Activated CD4-positive, alpha-beta T cell treated with anti-CD3 and anti-CD28 coated beads, Interleukin-10, Interleukin-2, amounts not matched to agents 100 ng/mL and 50 ng/mL, durations not matched to agents 16 hours and 8 hours (primary cell): Measurements from ENCODE around the gene MRPL20.
"Not testable (repeated sequence)": the region's sequence is repeated elsewhere in the genome, so short reads cannot be mapped to it uniquely, and the experiment has no call there.

ENCODE experiments used
- DNase-seq: peaks from one replicate; pipeline ENCODE4 v3.0.0-alpha.2; 2020

MRPL20 gene

DNA sequence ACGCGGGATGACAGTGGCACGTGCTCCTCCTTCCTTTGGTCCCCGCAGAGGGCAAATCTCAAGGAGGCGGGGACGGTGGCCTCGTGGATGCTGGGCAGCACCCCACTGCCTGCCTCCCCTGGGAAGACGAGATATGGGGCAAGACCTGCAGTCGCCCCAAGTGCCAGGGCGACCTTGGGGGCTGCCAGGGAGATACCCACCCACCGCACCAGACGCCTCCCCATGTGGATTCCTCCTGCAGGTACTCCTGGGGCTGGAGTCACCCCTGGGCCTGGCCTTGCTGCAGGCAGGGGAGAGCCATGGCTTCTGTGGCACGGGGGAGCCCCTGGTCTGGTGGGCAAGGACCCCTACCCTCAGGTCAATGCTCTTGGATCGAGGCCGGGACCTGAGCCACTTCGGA lies 26.2 kb downstream of the MRPL20 start:
- no peak for DNase-seq

DNA sequence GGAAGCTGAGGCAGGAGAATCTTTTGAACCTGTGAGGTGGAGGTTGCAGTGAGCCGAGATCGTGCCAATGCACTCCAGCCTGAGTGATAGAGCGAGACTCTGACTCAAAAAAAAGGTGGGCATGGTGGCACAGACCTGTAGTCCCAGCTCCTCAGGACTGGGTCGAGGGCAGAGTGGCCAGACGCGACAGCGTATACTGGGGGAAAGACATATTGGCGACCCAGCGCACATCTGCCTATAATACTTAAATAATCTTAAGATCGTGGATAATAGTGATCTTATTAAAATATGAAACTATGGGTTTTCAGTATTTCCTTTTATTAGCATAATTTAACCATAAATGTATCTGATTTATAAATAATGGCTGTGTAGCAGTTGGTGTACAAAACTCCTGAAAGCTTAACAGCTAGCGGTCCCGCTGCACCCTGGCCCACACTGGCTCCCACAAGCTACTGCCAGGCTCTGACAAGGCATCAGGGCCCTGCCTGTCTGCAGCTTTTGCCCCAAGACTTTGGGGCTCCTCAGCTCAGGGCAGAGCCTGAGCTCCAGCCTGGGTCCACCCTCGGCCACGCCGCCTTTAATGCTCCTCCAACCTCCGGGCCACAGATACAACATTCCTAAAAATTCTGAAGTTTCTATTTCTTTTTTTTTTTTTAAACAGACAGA lies 29.4 kb downstream of the MRPL20 start:
- no peak for DNase-seq

DNA sequence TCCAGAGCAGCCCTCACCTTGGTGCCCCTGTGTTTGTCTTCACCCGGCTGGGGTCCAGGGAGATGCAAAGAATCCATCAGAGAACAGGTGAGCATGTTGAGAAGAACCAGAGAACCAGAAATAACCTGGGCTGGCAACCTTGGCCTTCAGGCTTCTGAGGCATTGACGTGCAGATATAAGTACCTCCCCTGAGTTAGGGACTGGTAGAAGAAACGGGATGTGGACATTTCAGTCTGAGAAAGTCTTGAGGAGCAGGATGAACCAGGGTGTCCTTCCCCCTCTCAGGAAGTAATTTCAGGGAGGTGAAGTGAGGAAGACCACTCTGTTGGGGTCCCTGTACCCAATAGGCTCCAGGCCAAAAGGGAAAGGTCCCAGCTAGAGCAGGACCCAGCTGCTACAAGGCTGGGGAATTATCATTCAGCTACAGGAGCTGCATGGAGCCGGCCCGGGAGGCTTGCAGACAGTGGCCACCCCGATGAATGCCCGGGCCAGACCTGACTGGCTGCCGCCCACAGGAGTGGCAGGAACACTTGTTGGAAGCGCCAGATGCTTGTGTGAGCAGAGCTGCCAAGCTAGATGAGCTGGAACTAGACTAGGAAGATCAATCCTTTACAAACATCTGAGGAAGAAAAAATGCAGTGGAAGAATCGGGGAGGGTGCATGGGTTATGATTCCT lies 30.4 kb downstream of the MRPL20 start:
- DNase-seq = no peak

DNA sequence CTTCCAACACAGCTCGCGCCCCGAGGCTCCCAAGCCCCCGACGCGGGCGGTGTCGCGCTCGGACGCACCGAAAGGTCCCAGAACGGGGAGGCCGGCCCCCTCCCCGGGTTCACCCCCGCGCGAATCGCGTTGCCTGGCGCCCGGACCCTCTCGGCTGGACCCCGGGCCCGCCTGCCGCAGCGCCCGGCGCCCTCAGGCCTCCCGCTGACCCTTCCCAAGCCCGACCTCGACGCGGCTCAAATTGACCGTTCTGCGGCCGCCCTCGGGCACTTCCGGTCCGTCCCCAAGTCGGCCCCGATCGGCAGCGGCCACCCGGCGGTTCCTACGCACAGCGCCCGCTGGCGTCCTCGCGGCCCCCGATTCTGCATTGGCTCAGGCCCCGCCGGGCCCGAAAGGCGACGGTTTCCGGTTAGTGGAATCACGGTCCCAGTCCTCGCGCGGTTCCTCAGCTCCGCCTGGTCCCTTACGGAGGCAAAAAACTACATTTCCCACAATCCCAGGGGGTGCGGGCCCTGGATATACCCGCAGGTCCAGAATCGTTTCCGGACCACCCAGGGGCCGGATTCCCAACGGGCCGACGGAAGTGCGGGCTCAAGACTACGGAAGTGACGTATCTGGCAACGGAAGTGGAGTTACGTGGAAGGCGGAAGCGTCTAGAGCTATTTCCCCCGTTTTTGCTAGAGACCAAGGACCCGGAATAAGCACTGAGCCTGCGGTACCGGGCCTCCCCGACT lies 32.0 kb downstream of the MRPL20 start, which contains the start of gene AURKAIP1:
AURKAIP1 (minus strand) TSS at position 279 of the 734 bp plus-strand sequence. CDS start 451 bp downstream, outside the sequence.
- DNase-seq = peak; percentile 100

DNA sequence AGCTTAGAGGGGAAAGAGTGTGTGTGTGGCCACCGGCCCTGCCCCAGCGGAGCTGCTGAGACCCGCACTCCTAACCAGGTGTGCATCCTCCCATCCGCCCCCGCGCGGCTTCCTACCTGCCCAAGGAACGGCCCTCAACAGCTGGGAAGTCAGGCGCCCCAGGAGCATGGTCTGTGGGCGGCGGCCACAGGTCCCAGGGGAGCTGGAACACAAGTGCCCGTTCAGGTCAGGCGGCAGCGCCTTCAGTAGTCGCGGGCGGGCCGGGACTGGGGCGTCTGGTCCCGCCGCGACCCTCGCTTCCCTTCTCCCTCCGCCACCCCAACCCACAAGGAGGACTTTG lies 32.5 kb downstream of the MRPL20 start:
- no peak for DNase-seq

DNA sequence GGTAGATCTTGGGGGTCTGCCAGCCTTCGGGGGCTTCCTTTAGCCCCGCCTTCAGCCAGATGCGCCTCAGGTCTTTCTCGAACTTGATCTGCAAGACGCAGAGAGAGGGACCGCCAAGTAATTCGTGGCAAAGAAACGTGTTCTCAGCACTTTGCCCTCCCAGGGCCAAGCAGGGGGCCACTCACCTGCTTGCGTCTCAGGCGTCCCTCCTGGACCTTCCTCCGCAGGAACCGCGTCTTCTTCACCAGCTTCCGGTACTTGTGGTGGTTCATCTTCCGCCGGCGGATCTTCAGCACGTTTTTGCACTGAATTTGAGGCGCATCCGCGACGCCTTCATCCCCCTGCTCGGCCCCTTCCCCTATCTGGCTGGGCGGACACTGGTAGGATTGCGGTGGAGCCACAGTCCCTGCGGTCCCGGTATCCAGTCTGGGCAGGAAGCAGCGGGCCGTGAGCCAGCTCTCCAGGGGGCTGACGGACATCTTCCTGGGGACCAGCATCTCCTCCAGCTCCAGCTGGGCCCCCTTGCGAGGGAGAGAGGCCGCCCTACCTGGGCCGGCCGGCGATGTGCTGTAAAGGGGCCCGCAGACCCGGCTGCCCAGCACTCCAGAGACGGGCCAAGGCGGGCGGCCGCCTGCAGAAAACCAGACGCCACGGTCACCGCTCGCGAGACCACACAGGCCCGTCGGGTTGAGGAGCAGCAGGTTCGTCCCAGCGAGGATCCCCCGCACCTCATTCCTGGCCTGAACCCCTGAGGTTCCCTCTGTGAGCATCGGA lies 33.1 kb downstream of the MRPL20 start:
- no peak for DNase-seq

DNA sequence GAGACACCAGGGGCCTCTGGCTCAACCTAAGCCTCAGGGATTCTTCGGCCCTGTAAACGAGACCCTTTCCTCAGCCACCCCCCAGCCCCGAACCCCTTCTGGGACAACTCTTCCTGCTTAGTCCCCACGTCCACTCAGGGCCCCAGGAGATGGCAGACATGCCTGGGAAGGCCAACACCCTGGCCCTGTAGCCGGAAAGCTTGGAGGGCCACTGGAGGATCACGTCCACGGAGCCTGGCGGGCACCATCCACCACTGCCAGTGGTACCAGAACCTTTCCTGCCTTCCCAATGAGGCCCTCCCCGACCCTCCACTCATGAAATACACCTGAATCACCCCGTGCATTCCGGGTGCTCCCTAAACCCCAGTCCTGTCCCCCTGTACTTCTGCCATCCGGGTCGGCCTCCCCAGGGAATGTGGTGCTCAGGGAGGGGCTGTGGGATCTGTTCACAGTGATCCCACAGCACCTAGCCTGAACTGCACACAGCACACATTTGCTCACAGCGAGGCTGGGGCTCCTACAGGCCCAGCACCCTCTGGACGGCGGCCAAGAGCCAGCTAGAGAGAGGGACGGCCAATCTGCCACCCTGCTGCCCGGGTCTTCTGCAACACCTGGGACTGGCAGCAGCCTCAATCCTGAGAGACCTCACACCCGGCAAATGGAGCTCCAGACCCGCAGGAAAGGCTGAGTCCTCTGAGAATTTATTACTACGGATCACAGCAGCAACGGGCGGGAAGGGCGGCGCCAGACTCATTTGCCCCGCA lies 33.9 kb downstream of the MRPL20 start:
- no peak for DNase-seq

DNA sequence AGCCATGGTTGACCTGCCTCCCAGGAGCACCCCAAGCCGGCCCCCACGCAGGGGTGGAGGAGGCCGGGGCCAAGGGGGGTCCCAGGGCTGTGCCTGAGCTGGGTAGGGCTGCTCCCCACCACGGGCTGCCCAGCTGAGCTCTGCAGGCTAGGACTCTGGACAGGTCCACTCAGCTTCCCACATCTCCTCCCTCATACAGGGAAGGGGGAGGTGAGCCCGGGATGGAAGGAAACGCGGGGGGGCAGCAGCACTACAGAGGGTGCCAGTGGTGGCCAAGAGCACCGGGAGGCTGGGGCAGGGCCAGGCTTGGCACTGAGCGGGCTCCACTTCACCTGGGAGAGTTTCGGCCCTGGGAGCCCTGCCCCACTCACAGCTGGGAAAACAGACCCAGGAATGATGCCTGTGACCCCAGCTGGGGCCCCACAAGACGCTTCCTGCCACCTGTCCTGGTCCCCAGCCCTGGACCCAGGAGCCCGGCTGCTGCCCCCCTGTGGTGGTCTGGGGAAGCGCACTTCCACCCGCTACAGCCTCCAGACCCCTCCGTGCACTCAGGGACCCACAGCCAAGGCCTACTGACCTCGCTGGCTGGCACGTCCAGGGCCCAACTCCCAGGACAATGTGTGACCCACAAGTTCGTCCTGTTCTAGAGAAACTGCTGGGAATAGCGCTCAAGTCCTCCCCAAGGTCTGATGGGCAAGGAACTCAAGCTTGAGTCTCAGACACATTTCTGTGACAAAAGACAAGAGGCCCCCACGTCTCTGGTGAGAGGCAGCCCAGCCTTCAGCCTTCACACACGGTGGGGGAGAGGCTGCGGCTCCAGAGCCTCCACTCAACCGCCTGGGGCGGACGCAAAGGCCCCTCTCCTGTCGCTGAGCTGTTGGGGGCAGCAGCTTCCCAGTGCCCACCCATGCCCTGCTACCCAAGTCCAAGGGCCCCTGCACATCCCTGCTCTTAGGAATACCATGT lies 35.1 kb downstream of the MRPL20 start:
- DNase-seq = peak; percentile 81

DNA sequence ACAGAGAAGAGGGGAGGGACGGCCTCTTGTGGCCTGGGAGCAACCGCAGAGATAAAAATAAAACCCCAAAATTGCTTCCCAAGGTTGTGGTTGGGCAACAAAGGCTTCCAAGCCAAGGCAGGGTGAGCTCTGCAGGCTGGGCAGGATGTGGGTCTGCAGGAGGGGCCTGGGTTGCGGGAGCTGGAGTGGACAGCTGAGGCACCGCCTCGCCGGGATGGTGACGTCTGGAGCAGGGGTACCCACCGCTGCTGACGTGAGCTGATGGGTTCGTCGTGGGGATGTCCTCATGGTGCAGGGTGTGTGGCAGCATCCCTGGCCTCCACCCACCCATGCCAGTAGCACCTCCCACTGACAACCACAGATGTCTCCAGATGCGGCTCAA lies 35.7 kb downstream of the MRPL20 start:
- peak; percentile 61 for DNase-seq

DNA sequence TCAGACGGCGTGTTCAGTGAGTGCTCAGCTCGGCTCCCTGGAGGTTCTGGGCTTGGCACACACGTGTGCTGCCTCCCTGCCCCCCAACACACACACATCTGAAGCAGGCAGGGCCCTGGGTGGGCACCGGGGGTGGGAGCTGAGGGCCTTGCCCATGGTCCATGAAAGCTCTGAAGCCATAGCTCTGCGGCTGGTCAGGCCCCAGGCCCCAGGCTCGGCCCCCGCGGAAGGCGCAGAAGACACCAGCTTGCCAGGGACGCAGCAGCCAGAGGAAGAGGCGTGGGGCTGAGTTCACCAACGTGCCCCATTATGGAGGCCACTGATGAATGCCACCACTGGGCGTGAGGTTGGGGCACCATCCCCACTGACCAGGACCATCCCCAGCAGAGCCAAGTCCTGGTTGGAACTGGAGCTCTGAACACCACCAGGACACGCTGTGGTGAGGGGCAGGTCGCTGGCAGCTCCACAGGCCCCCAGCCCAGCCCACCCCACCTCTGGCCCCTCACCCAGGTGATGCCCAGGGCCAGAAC lies 36.3 kb downstream of the MRPL20 start:
- no peak for DNase-seq

DNA sequence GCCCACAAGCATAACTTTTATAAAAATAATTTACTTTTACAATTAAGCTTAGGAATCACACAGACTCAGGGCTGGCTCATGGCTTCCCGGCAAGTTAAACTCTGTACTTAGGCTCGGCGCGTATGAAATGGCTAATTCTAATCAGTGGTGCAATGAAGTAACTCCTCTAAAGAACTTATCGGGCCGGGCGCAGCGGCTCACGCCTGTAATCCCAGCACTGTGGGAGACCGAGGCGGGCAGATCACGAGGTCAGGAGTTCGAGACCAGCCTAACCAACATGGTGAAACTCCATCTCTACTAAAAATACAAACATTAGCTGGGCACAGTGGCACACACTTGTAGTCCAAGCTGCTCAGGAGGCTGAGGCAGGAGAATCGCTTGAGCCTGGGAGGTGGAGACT lies 37.0 kb downstream of the MRPL20 start:
- not testable (repeated sequence) for DNase-seq

DNA sequence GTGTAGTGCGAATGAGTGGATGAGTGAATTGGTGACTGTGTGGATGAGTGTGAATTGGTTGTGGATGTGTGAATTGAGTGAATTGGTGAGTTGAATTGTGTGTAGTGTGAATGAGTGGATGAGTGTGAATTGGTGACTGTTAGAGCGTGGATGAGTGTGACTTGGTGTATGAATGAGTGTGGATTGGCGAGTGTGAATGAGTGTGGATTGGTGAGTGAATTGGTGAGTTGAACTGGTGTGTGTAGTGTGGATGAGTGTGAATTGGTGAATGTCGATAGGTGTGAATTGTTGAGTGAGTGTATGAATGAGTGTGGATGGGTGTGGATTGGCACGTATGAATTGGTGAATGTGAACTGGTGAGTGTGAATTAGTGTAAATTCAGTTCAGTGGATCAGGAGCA lies 39.8 kb downstream of the MRPL20 start:
- no peak for DNase-seq

DNA sequence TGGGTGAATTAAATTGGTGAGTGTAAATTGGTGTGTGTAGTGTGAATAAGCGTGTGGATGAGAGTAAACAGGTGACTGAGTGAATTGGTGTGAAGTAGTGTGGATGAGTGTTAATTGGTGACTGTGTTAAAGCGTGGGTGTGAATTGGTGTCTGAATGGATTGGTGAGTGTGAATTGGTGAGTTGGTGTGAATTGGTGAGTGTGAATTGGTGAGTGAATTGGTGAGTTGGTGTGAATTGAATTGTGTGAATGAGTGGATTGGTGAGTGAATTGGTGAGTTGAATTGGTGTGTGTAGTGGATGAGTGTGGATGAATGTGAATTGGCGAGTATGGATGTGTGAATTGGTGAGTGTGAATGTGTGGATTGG lies 40.4 kb downstream of the MRPL20 start:
- DNase-seq = no peak

DNA sequence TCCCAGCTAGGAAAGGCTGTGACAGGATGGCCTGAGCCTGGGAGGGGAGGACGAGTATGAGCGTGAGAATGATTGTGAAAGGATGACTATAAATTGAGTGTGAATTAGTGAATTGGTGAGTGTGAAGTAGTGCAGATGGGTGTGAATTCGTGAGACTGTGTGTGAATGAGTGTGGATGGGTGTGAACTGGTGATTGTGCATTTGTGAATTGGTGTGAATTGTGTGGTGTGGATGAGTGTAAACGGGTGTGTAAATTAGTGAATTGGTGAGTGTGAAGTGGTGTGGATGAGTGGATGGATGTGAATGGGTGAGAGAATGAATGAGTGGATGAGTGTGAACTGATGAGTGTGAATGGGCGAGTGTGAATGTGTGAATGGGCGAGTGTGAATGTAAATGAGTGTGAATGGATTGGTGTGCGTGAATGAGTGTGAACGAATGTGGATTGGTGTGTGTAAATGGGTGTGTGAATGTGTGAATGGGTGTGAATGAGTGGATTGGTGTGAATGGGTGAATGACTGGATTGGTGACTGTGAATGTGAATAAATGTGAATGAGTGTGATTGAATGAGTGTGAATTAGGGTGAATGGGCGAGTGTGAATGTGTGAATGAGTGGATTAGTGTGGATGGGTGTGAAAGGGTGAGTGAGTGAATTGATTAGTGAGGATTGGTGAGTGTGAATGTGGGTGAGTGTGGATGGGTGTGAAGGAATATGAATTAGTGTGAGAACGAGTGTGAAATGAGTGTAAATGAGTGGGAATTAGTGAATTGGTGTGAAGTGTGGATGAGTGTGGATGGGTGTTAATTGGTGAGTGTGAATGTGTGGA lies 41.0 kb downstream of the MRPL20 start:
- no peak for DNase-seq

DNA sequence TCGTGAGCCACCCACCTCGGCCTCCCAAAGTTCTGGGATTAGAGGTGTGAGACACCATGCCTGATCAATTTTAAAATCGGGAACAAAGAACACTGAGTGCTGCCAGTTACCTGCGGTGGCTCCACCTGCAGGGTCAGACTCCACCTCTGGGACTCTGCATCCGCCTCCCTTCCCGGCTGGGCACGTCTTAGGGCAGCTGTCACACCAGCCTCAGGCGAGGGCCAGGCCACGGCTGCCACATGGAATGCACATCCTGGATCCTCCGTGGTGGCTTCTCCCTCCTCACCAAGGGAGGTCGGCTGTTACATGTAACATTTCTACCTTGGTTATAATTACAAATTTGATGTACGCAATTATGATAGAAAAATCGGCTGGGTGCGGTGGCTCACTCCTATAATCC lies 42.8 kb downstream of the MRPL20 start:
- DNase-seq = no peak

DNA sequence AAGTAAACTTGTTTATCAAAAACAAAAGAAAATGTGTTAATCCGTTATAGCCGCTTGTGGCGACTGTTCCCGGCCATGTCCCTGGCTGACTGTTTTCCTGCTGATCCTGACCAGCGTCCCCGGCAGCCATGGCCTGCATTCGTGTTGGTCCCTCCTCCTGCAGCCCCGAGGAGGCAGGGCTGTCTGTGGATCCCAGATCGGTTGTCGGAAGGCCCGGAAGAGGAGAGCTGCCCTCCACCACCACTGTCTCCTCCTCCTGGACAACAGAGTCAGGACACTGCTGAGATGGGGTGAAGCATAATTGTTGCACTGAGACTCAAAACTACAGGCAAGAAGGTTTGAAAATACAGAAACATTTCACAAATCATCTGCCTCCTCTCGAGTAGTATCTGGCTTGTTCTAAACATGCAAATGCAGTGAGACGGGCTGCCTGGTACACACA lies 45.1 kb downstream of the MRPL20 start:
- DNase-seq = no peak

DNA sequence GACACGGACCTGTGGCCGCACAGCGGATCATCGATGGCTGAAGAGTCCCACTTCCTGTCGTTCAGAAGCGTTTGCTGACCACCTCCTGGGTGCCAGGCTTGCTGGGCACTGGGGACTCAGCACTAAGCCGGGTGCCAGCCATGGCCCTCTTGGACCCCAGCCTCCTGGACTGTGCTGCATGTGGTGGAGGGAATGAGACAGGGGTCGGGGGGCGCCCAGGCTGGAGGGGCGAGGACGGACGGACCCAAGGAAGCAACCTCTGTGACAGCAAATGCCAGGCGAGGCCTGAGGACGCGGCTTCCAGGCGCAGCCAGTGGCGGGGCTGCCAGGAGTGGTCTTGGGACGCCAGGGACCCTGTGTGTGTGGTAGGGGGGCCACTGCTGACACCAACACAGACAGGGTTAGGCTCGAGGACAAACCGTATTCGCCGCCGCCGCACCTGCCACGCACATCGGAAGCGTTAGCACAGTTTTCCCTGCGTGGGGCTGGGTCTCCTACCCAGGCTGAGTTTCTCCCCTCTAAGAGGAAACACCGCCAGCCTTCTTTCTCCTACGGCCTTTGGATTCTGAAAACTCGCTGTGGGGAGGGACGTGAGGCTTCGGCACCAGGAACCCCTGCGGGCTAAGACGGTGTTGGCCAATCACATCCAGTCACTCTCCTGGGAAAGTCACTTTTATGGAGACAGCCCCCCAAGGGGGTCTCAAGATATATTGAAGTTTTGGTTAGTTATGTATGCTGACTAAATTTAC lies 45.7 kb downstream of the MRPL20 start:
- no peak for DNase-seq

DNA sequence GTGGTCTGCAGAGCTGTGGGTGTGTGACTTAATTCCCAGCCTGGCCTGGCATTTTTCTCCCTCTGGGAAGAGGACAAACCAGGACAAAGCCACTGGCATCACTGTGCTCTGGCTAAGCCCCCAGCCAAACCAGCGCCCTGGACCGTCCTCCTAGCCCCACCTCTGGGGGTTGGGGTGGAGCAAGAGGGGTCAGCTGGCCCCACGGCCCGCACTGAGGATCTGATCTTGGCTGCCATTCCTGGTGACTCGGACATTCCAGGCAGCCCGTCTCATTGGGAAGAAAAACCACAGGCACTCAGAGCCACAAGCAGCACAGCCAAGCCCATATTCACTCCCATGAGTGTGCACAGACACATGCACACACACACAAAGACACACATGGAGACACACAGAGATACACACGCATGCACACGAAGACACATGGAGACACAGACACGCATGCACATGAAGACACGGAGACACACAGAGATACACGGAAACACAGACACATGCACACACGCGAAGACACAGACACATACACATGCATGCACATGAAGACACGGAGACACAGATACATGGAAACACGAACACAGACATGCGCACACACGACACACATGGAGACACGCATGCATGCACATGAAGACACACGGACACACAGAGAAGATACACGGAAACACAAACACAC lies 46.5 kb downstream of the MRPL20 start:
- DNase-seq = no peak
